ENCODE measurements around the gene CENPF.

- TF ChIP-seq CTCF (IDR thresholded peaks at IDR 0.05; ENCODE audit: low read depth, low read length, poor library complexity, severe bottlenecking) (no peak), EZH2phosphoT487 (IDR thresholded peaks at IDR 0.05; ENCODE audit: borderline replicate concordance, low read length) (no peak)
These were observed 46.6 kb downstream of the CENPF start for GRCh38 chr1:214649607-214650006.
